ENCODE results near the gene FUCA1. TPM values are rescaled to one million over a fixed set of nuclear protein-coding genes. Genes with fewer than 3 reads are reported as not detected.

FUCA1 gene
- total and polyA plus RNA-seq, 2 of the 8 experiments (the other 6 are each of a cell fraction or from before 2014, with no cell fraction given), result 5.9 to 6.4 TPM

DNA sequence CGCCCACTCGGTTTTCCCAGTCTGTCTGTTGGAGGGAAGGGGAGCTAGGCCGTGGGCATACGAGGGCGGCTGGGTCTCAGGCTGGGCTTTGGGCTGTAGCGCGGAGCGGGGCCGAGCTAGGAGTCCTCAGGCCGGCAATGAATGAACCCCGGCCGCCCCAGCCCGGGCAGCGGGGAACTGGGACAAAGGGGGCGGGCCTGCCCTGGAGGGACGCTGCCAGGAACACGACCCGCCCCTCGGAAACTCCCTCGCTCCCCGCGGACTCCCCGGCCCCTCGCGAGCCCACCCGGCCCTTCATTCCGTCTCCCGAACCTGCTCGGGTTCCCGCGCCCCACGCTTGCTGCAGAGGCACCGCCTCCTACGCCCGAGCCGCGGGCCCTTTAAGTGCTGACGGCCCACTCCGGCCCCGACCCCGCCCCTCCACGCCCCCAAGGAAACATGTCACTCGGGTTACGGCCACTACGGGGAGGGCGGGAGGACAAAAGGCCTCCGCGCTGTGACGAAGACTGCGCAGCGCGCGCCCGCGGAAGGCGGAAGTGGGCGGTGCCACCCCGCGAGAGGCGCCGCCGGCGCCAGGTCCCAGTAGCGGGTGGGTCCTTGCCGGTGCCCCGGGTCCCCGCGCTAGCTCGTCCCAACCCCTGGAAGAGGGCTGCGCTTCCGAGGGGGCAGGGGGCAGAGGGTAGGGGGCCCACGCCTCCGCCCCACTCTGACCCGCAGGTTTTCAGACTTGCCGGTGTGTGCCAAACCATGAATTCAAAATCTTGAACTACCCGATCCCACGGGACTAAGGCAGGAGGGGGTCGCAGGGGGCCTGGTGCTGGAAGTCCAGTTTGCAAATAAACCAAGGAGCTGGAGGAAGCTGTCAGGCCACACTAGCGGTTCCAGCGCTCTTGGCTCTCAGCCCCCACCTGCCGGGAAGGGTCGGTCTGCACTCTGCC is 67.4 kb downstream of the FUCA1 start, which contains the start of gene GALE (continued):
- no peak for TF ChIP-seq CBX5 (IDR thresholded peaks at IDR 0.05; ENCODE audit: low read depth, low read length)
- TF ChIP-seq TBP (IDR thresholded peaks at IDR 0.05; ENCODE audit: low read depth, low read length), result no peak
- peak; percentile 86 for TF ChIP-seq BACH1 (IDR thresholded peaks at IDR 0.05; ENCODE audit: low read length)
- TF ChIP-seq, protein P1, sequence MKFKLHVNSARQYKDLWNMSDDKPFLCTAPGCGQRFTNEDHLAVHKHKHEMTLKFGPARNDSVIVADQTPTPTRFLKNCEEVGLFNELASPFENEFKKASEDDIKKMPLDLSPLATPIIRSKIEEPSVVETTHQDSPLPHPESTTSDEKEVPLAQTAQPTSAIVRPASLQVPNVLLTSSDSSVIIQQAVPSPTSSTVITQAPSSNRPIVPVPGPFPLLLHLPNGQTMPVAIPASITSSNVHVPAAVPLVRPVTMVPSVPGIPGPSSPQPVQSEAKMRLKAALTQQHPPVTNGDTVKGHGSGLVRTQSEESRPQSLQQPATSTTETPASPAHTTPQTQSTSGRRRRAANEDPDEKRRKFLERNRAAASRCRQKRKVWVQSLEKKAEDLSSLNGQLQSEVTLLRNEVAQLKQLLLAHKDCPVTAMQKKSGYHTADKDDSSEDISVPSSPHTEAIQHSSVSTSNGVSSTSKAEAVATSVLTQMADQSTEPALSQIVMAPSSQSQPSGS (IDR thresholded peaks at IDR 0.05; ENCODE audit: low read length), result peak; percentile 60; the same call in 1 of the 2 replicates
- TF ChIP-seq CREB1 (IDR thresholded peaks at IDR 0.05), result peak; percentile 81
- TF ChIP-seq SUZ12 (IDR thresholded peaks at IDR 0.05; ENCODE audit: low read length), result no peak
- TF ChIP-seq, protein P2, sequence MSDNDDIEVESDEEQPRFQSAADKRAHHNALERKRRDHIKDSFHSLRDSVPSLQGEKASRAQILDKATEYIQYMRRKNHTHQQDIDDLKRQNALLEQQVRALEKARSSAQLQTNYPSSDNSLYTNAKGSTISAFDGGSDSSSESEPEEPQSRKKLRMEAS (IDR thresholded peaks at IDR 0.05), result 0 out of 2 replicates have a peak, but pooled peaks have one; percentile 12
- TF ChIP-seq EP300 (IDR thresholded peaks at IDR 0.05; ENCODE audit: borderline replicate concordance in 1 of 2, low read depth in 2 of 2, low read length in 2 of 2), result peak in 1 of 2 experiments; percentile 58; a peak in 1 of 3 replicates
- TF ChIP-seq NRF1 (IDR thresholded peaks at IDR 0.05; ENCODE audit: low read depth, low read length), result no peak
- TF ChIP-seq TEAD4 (IDR thresholded peaks at IDR 0.05; ENCODE audit: low read depth, low read length), result no peak
- TF ChIP-seq FOSL1 (IDR thresholded peaks at IDR 0.05; ENCODE audit: insufficient read depth, low read depth, low read length), result no peak
- TF ChIP-seq, protein P3, sequence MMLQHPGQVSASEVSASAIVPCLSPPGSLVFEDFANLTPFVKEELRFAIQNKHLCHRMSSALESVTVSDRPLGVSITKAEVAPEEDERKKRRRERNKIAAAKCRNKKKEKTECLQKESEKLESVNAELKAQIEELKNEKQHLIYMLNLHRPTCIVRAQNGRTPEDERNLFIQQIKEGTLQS (IDR thresholded peaks at IDR 0.05; ENCODE audit: insufficient read depth, low read depth, low read length), result no peak
- no peak for TF ChIP-seq SAP30 (IDR thresholded peaks at IDR 0.05; ENCODE audit: insufficient read depth, insufficient replicate concordance, low read length)
- no peak for TF ChIP-seq HDAC6 (IDR thresholded peaks at IDR 0.05; ENCODE audit: low read depth, low read length)
- TF ChIP-seq PHF8 (conservative IDR thresholded peaks at IDR 0.05; ENCODE audit: low read depth, low read length), result peak; percentile 56
- TF ChIP-seq HDAC2 (IDR thresholded peaks at IDR 0.05; ENCODE audit: borderline replicate concordance in 1 of 2, low read depth in 2 of 2, low read length in 2 of 2), result peak; percentile 21 to 75; a peak in 3 of 4 replicates
- no peak for TF ChIP-seq GABPA (IDR thresholded peaks at IDR 0.05; ENCODE audit: borderline replicate concordance, insufficient read depth, low read length)

Data from H1 (cell line).